ENCODE results near the gene PCLO. TPM values are rescaled to one million over a fixed set of nuclear protein-coding genes. Genes with fewer than 3 reads are reported as not detected.

PCLO gene
- total RNA-seq, 1 donor from 2014 or later = 2.6 TPM

- DNase-seq (ENCODE audit: low read depth in 2 of 2) = no peak
Measured at GRCh38 chr7:82841828-82842227, 320.9 kb downstream of the PCLO start.

DNA sequence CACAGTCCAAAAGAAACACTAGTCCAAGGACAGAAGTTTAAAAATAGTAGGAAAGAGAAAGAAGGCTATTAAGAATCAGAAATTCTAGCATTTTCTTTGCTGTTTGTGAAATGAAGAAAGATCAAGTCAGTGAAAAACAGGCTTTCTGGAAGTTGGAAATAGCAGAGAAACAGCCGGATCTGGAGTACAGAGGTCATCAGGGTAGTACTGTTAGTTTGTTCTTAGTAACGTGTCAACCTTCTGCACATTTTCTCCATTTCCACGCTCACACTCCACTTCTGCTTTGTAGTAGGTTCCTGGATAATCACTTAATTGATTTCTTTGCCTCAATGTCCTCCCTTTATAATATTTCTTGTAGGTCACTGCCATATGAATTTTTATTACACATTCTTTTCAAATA, 322.6 kb downstream of the PCLO start:
- DNase-seq (ENCODE audit: low read depth in 2 of 2) = no peak

- no peak for DNase-seq (ENCODE audit: low read depth in 2 of 2)
Measured at GRCh38 chr7:82839555-82839954, 323.1 kb downstream of the PCLO start.

DNA sequence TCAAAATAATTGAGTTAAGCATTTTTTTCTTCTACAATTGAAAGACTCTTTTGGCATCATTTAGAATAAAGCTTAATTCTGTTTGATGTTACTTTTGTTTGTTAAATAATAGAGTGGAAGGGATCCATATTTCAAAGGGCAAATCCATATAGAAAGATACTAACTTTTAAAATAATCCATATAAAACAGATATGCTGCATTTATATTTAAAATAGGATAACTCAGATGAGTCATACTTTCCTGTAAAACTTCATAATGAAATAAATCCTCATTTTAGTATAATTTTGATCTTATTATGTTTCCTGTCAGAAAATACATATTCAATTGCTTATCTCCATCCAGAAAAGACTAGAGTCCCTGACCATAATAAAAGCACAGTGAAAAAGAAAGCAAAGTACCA, 323.6 kb downstream of the PCLO start:
- no peak for DNase-seq (ENCODE audit: low read depth in 2 of 2)

GRCh38 chr7:82838314-82838713, 324.4 kb downstream of the PCLO start:
- no peak for DNase-seq (ENCODE audit: low read depth in 2 of 2)

- DNase-seq (ENCODE audit: low read depth in 2 of 2) = no peak
Measured at GRCh38 chr7:82823073-82823472, 339.6 kb downstream of the PCLO start.

GRCh38 chr7:82821037-82821436, 341.6 kb downstream of the PCLO start:
- DNase-seq (ENCODE audit: low read depth in 2 of 2) = no peak

DNA sequence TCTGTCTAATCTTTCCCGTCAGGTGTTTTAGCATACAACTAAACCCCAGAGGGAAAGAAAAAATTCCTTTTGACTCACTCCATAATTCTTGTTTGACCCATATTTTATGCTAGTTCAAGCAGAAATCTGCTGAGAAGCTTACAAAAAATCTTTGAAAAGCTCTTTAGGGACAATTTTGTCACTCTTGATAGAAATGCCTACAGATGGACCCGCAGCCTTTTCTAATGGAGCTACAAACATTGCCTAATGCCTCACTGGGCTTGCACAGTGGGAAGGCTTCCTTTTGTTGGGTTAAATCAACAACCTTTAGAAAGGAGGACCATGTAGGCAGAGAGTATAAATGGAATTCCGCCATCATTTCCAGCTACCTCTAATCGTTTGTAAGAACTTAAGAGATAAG, 344.5 kb downstream of the PCLO start:
- no peak for DNase-seq (ENCODE audit: low read depth in 2 of 2)

DNA sequence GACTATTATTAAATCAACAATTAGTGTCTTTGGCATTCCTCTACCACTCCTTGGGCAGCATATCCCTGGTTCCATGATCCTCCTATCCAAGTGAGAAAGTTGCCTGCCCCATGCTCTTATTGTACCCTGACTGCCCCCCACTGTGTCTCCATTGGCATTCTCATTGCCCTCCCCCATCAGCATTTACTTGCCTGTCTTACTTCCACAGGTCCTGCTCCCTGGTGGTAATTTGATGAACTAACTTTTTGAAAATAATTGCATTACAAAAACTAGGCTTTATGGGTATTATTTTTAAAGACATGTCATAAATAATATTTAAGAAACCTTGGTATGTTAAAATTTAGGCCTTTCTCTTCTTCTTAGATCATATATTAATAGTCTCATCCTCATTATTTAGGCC, 346.4 kb downstream of the PCLO start:
- DNase-seq (ENCODE audit: low read depth in 2 of 2) = no peak

DNA sequence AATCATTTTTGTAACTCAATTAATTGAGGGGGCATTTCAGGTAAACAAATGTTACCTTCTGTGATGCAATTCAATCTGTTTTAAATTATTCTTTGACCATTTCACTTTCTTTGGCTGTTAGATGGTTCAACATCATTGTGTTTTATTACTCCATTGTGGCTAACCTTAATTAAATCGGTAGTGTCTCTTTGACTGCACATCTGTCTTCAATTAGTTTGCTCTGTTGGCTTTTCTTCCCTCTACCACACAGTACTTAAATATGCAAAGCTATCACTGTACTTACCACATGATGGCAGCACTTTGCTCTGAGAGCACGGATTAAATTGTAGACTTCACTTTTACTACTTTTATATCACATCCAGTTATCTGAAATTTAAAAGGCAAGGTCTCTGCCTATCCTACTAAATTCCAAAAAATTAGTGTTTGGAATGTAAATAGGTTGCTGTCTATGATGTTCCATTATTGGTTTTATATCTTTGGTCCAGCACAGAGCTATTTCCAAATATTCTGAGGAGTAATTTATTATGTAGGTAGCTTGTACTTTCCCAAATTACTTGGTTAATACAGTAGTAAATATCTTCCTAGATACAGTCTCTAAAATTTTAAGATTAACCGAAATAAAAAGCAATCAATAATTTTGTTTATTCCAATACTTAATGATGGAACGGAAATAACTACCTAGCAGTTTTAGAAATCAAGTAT, 352.0 kb downstream of the PCLO start:
- DNase-seq (ENCODE audit: low read depth in 2 of 2) = peak; percentile 67 to 76

DNA sequence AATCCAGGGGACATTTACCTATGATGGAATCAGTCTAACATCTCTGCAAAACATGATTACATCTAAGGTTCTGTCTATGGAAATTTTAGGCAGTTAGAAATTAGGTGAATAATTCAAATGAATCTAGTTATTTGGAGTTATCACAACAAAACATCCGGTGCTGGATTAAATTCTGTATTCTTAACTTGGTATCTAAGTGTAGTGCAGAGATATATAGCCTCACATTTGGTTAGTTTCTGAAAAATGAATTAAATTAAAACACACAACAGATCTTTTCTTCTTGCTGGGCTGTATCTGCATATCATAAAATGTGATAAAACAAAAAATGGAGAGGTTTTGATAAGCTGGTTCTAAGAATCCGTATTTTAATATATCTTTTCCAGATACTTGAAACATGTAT, 354.1 kb downstream of the PCLO start:
- DNase-seq (ENCODE audit: low read depth in 2 of 2) = no peak

DNA sequence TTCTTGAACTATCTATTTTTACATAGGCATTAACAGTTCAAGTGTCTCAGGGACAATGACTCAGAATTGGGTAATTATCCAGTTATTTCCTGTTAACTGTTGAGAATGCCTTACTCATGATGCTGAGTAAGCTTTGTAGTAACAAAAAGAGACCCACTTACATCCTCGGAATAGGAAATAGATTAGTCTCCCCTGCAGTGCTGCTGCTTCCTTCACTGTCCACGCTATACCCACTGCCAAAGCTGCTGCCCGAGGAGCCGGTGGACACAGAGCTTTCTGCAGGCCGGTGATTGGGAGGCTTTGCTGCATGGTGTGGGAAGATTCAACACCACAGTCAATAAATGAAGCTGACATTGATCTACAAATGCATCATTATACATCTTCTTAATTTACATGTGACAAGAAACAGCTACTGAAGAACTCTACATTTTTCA, 357.1 kb downstream of the PCLO start:
- peak; percentile 39 to 90 for DNase-seq (ENCODE audit: low read depth in 2 of 2)

DNA sequence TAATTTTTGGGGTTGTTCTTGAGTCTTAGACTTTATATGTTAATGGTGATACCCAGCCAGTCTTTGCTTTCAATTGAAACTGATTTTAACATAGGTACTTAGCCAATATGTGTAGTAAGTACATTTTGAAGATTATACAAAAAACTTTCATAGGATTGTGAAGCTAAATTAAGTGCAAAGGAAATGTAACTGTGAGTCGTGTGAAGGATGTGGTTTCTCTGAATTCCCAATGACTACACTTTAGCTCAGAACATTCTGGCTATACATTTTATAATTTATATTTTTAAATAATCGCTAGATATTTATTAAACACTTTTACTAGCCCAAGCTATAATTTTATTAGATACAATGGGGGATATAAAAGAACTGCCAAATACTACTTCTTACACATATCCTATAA, 359.3 kb downstream of the PCLO start:
- DNase-seq (ENCODE audit: low read depth in 2 of 2) = no peak

DNA sequence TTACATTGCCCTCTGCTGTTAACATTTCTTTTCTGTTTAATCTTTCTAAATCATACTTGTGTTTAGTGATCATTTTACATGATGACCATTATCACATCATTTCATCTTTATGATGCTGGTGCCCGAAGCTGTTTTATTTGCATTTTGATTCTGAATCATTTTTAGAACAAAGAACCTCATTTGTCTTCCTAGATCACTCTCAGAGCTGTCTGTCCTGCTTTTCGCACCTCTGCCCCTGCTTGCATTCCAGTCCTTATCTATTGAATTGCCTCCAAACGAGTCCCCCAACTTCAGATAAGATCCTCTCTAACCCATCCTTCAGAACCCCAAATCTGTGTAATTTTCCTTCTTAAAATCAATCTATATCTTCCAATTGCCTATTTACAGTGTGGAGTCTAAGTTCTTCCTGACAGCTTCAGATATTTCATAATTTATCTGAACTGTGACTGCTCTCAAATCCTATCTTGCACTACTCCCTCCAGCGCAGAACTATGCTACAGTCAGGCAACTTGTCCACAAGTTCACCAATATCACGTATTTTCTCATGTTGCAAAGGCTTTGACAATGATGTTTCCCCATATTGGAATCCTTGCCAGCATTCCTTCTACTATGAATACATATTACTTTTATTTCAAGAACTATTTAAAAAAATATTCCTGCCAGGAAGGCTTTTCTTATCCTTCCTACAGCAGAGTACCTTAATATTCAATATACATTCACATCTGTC, 372.6 kb downstream of the PCLO start:
- DNase-seq (ENCODE audit: low read depth in 2 of 2) = no peak

- DNase-seq (ENCODE audit: low read depth in 2 of 2) = no peak
Measured at GRCh38 chr7:82778021-82778420, 384.7 kb downstream of the PCLO start.

DNA sequence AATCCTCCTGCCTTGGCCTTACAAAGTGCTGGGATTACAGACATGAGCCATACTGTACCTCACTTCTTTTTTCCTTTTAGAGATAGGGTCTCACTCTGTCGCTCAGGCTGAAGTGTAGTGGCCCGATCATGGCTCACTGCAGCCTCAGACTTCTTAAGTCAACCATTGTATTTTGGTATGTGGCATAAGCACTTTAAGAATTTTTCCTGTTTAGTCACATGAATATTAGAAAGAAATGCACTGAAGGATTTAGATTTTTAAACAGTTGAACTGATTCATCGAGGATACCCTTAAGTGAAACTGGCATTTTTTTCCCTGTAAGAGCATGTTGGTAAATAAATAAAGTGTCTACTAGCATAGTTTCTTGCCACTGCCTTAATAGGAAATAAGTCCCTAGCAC, 399.8 kb downstream of the PCLO start:
- DNase-seq (ENCODE audit: low read depth in 2 of 2) = no peak

DNA sequence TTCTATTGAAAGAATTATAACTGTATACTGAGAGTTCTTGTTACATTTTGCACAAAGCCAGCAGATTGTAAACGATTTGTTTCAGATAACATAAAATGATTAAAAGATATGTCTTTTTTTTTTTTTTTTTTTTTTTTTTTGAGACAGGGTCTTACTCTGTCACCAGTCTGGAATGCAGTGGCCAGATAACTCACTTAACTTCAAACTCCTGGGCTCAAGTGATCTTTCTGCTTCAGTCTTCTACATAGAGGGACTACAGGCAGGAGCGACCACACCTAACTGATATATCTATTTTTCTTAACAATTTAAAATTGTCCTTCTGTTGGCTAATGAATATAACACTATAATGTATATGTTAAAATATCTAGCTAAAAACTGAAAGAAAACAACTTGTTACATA, 401.9 kb downstream of the PCLO start:
- DNase-seq (ENCODE audit: low read depth in 2 of 2) = no peak

- DNase-seq (ENCODE audit: low read depth in 2 of 2) = no peak
Measured at GRCh38 chr7:82760074-82760473, 402.6 kb downstream of the PCLO start.

DNA sequence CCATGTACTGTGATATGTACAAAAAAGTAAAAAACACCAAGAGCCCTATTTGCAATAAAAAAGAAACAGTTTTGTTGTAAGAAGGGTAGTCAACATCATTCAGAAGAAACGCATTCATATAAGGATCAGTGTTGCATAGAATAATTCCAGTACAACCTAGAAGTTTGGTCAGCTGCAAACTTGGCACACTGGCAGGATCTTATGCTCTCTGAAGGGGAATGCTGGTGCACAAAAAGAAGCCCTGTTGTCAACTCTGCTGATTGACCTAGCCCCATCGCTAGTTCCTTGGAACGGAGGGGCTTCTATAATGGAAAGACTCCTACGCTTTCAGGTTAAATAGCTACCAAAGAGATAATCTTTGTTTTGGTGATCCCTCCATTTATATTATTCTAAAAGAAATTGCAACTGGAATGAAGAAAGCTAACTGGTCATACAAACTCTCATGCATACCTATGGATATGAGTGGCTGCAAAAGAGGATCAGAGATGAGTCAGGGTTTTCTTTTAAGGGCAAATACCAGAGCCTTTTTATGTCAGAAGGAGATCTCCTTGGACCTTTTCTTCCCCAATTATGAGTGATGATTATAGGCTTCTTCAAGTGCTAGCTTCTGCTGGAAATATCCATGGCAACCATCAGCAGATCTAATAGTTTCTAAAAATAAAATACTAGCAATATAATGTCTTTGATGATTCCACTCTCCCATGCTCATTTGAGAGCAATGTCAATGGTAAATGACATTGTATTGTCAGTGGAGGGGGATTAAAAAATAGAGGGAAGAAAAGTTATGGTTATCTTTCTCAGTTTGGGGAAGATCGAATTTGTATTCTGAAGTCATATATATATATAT, 406.8 kb downstream of the PCLO start:
- DNase-seq (ENCODE audit: low read depth in 2 of 2) = no peak

GRCh38 chr7:82750007-82750406, 412.7 kb downstream of the PCLO start:
- DNase-seq (ENCODE audit: low read depth in 2 of 2) = no peak

GRCh38 chr7:82745820-82746219, 416.9 kb downstream of the PCLO start:
- no peak for DNase-seq (ENCODE audit: low read depth in 2 of 2)

GRCh38 chr7:82745117-82745516, 417.6 kb downstream of the PCLO start:
- DNase-seq (ENCODE audit: low read depth in 2 of 2) = no peak
